ENCODE results near the gene RGS17.
"Not testable (repeated sequence)": the region's sequence is repeated elsewhere in the genome, so short reads cannot be mapped to it uniquely, and the experiment has no call there.

Gene RGS17

DNA sequence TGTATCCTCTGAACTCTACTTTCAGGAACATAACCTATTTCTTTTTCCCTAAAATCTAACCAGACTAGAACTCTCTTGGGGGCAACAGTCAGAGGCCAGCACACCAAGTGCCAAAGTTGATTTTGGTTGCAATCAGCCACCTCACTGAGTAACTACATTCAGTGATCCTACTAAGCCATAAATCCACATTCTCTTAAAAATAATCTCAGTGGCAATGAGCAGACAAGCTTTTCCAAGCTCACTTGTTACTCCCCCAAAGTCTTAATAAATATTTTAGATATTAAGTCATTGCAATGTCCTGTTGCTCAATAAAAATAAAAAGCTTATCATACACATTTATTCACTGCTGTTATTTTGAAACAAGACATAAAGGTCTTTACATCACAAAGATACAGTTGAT lies 9.8 kb downstream of the RGS17 start:
- no peak for DNase-seq

DNA sequence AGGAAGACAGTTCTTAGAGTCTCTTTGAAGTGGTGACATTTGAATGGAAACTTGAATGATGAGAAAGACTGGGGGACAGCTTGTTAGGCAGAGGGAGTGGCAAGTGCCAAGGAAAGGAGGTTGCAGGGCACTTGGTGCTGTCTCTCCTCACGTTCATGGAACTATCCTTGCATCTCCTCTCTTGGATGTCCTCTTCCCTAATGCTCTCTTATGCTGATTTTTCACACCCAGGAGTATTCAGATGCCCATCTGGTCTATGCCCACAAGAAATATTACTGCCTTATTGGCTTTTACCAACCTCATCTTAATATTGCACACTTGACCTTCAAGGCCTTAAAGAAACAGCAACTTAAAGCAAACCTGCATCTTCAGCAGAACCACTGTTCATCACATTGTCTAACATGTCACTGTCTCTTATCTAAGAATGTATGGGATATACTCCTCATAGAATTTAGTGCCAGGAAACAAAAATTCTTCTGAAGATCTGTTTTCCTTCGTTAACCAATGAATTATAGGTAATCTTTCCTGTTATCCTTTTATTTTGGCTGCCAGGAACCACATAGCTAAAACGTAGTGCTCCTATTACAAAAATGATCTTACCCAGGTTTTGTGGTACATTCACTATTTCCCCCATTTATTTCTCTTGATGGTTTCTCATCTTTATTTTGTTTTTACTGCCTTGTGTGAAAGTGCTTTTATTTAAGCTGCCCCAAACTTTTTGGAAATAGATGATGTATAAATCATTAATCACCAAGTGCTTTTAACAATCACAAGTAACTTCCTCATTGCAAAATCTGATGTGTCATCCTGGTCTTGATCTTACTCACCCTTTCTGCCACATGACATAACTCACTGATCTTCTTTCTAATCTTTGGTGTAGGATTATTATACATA lies 12.8 kb downstream of the RGS17 start:
- DNase-seq, result no peak

DNA sequence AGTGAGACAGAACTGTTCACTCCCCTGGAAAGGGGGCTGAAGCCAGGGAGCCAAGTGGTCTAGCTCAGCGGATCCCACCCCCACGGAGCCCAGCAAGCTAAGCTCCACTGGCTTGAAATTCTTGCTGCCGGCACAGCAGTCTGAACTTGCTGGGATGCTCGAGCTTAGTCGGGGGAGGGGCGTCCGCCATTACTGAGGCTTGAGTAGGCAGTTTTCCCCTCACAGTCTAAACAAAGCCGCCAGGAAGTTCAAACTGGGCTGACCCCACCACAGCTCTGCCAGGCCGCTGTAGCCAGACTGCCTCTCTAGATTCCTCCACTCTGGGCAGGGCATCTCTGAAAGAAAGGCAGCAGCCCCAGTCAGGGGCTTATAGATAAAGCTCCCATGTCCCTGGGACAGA lies 20.0 kb downstream of the RGS17 start:
- not testable (repeated sequence) for DNase-seq

DNA sequence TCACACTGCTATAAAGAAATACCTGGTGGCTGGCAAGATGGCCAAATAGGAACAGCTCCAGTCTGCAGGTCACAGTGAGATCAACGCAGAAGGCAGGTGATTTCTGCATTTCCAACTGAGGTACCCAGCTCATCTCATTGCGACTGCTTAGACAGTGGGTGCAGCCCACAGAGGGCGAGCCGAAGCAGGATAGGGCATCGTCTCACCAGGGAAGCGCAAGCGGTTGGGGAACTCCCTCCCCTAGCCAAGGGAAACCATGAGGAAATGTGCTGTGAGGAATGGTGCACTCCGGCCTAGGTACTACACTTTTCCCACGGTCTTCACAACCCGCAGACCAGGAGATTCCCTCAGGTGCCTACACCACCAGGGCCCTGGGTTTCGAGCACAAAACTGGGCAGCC lies 20.5 kb downstream of the RGS17 start:
- not testable (repeated sequence) for DNase-seq

DNA sequence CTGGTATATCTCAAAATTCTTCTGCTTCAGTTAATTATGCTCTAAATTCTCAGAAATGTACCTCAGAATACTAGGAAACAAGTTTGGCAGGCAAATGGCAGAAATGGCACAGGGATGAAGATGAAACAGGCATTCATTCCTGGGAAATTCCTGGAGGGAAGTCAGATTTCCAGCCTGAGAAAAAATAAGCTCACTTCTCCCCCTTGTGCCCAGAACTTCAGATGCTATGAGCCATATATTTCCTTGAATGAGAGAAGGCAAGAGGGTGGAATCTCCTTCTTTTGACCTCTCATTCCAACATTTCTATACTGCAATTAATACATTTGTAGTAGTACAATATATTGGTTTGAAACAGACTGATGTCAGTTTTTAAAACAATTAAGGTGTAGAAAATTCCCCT lies 22.8 kb downstream of the RGS17 start:
- DNase-seq, result no peak

DNA sequence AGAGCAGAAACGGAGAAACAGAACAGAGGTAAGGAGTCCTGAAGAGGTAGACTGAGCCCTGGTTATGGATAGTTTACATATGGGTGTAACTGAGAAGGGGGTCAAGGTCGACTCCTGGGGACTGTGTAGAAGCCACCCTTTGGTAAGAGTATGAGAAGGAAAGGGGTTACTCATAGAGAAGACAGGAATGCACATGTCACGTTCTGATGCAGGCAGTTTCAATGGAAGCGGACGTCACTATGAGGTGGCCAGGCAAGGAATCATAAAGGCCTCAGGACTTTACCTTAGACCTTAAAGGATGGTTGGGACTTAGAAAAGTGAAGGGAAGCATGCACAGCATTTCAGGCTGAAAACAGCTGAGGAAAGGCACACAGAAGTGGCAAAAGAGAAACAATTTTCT lies 25.1 kb downstream of the RGS17 start:
- no peak for DNase-seq

DNA sequence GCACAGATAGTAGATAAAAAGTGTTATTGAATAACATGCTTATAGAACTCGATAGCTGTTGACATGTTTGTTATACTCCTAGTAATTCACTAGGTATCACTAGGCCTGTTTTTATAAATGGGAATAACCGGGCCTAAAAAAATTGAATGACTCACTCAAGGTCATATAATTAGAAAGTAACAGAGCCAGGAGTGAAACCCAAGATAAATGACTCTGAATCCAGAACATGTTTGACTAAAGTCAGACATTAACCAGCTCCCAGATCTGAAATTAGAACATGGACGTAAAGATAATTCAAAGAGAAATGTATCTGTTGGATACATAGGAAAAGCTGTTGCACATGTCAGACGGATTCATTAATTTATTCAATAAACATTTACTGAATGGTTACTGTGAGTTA lies 26.9 kb downstream of the RGS17 start:
- no peak for DNase-seq

DNA sequence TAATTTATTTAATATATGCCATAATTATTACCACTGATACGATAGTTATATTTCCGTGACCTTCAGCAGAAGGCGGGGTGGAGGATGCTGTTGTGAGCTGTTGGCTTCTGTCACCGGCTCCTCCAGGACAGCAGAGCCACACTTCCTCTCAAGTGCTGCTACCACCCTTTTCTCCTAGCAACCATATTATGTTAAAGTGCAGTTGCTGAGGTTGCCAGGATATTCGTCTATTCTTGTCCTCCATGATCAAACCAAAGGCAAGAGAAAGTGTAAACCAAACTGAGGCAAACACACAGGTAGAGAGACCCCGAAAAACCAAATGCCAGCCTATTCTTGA lies 27.8 kb downstream of the RGS17 start:
- no peak for DNase-seq

DNA sequence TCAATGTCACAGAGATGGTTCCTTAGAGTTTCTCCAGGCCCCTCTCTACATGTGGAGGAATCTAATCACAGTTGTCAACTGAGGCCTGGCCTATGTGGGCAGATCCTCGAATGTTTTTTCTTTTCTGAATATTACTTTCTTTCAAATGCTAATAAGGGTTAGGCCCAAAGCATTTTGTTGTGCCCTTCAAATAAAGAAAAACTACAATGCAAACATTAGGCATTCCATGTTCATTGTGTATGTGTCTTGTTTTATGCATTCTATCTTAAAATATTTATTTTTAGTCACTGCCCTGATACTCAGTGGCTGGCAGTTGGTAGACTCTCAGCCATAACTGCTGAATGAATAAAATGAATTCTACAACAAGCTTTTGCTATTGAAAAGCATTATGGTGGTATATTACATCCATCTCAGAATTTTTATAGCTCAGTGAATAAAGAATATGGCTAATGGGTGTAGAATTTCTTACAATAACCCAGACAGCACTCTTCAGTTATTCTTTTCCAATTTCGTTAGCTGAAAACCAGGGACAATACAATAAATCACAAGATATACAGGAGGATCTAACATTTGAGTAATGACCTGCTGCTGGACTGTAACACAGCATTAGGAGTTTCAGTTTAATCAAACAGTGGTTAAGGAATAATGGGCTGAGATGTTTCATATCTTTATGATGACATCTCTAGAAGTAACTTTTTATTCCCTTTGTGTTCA lies 28.3 kb downstream of the RGS17 start:
- no peak for DNase-seq

DNA sequence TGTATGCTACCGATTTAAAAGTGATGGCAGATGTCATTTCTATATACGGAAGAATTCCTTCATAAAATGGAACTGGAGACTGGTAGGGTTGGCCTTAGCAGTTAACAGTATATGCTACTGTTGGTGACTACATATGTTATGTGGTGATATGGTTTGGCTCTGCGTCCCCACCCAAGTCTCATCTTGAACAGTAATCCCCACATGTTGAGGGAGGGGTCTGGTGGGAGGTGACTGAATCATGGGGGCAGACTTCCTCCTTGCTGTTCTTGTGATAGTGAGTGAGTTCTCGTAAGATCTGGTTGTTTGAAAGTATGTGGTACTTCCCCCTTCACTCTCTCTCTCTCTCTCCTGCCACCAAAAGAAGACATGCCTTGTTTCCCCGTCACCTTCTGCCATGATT lies 29.6 kb downstream of the RGS17 start:
- no peak for DNase-seq

DNA sequence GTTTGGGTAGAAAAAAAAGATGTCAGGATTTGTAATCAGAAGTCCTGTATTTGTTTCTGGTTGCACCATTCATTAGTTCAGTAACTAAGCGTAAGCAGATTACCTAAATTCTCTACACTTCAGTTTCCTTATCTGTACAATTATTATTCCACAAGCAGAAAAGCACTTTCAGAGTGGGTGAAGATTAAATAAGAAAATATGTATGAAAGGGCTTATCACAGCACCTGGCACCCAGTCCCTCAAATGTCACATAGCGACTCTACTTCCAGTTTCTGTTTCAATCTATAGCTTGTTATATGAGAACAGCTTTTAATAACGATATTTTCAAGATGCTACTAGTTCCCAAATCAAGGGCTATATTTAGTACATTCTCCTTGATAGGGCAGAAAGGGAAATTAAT lies 31.4 kb downstream of the RGS17 start:
- no peak for DNase-seq

DNA sequence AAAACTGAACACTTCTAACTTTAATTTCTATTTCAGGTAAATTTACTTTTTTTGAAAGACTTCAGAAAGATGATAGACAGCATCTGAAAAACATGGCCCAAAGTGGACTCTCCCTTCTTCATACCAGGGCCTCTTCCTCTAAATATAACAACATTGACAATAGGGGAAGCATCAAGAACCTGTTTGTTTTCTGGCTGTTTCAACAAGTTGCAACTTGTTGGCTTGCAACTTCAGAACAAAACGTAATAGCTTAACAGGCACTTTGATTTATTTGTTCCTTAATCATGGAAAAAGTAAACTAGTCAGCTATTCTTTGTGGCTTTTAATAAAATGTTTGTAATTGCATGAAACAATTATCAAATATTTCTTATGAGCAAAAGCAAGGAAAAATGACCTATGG lies 34.3 kb downstream of the RGS17 start:
- DNase-seq, result no peak

DNA sequence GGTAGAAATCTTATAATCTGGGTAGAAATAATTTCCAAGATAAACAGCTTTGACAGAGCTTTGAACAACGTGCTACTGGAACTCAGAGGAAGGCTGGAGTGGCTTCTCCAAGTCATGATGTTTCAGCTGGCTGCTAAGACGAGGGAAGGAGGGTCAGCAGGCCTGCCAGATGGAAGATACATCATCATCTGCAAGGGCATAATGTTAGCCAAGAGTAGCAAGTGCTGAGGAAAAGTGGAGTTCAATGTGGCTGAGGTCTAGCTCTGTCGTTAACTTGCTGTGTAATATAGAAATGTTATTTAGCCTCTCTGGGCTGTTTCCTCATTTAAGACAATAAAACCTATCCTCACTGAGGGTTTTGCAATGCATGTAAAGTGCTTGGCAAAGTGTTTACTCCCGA lies 35.1 kb downstream of the RGS17 start:
- no peak for DNase-seq

DNA sequence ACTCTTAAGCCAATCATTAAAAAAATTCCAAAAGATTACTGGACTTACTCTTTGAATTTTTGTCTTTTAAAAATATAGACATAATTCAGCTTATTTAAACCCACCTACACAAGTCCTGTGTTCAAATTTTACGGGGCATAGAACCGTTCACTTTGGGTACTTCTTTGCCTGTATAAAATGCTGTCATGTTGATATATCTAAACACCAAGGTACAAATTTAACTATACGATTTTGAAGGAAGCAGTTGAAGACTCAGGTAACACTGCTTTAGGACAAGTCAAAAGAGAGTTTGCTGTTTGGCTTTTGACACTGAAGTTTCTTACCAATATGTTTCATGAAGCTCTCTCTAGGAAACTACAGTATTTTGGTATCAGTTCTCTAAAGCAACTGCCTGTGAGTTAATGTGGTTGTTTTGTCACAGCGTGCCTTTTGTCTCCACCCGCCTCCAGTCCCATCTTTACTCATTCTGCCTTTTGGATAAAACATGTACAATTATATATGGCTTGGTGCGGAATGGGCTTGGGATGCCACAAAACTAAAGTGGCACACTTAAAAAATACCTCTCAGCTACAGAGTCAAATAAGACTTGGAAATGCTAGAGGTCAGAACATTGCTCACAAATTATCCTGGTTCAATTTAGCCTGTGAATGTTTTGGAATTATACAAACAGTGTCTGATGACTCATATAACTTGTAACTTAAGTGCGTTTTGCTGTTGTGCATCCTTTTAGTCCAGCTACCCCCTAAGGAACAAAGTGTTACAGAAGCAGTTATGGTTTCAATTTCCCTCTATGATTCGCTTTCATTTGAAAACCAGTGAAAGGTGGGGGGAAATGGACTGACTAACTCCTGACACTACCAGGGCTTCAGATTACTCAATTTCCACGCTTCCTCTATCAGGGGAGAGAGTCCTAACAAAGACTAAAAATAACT lies 38.7 kb downstream of the RGS17 start:
- DNase-seq, result no peak

DNA sequence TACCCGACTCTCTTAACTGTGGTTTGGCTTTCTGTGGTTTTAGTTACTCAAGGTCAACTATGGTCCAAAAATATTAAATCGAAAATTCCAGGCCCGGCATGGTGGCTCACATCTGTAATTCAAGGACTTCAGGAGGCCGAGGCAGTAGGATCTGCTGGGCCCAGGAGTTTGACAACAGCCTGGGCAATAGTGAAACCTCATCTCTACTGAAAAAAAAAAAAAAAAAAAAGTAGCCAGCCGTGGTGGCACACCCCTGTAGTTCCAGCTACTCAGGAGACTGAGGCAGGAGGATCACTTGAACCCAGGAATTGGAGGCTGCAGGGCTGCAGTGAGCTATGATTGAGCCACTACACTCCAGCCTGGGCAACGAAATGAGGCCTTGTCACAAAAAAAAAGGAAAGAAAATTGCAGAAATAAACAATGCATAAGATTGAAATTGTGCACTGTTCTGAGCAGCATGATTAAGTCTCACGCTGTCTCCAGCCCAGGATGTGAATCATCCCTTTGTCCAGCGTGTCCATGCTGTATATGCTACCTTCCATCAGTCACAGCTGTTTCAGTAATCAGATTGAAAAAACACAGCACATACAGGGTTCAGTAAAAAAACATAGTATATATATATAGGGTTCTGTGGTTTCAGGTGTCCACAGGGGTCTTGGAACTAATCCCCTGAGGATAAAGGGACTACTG lies 40.7 kb downstream of the RGS17 start:
- DNase-seq, result no peak

DNA sequence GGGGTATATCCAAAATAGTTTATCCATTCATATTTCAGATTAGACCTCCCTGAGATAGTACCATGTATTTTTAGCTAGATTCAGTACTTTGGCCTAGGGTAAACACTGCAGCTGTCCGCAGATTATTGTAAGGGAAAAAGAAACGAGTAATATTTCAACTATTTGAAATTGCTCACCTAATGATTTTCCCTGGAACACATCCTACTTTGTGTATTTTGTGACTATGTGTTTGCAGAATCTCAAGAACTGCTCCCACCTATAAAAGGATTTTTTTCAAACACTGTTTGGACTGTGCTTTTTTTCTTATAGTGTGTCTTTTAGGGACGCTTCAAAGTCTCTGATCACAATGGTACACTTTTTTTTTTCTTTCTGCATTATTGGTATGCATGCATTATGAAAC lies 42.3 kb downstream of the RGS17 start:
- no peak for DNase-seq

DNA sequence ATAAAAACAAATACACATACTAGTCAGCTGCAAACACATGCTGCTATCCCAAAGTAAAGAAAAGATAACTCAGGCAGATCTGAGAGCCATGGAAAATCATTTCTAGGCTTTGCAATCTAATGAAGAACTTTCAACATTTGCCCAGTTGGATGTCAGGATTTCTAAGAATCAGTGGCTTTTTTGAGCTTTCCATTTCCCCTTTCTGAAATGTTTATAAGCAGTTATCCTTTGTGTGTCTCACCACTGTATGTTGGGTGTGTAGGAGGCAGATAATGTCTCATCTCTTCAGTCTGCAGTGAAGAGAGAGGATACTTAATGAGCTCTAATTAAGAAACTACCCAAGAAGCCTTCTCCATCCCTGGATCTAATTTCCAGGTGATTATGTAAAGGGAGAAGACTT lies 43.6 kb downstream of the RGS17 start:
- DNase-seq, result no peak

DNA sequence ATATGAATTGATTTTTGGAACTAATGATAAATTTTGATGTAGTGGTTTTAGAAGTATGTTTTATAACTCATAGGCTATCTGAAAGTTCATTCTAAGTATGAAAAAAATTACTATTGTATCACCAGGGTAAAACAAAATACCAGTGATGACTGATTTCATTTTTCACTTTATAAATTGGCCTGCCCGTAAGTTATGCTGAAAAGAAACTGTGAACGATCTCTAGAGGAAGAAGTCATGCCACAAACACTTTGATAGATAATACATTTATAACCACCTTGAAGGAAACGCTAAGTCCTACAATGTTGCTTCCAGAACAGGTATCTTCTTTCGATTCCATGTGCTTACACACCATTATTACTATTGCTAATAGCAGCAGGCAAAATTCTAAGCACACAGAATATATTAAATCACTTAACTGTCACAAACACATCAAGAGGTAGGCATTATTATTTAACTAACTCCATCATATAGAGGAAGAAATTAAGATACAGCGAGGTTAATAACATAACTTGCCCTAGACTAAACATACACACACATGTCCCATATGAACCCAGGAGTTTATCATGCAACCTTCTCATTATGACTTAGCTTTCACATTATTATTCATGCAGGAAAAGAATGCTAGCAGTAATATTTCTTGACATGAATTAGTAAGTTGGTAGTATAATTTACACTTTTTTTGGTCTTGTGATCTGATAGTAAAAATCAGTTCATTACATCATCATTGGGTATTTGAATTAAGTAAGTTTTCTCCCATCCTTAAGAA lies 44.7 kb downstream of the RGS17 start:
- no peak for DNase-seq

DNA sequence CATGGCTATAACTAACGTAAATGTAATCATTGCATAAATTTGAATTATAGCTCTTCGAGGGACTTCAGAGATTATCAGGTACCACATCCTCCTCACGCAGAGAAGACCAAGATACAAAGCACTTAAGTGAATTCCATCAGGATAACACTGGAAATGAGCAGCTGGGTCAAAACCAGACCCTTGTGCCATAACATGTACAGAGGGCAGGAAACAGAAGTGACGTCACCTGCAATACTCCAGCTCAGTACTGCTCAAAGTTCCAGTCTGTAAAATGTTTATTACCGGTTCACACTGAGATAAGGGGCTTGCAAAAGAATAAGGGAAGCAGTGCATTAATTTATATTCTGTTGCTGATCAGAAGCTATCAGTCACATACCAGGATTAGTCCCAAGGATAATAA lies 45.8 kb downstream of the RGS17 start:
- no peak for DNase-seq

DNA sequence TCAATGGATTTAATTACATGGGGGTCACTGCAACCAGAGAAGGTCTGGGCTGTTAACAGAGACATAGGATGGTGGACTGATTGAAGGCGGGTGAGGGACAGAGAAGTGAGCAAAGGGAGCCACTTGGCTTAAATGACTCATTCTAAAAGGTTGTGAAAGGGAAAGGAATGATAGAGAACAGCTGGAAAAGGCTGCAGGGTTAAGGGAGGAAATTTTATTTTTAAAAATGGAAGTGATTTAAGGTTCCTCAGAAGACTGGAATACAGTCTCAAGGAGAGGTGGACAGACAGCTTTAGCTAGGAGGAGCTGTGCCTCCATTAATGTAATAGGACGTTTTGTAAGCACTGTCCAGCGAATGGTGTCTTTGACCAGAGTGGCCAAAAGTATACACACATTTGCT lies 46.7 kb downstream of the RGS17 start:
- DNase-seq, result no peak

DNA sequence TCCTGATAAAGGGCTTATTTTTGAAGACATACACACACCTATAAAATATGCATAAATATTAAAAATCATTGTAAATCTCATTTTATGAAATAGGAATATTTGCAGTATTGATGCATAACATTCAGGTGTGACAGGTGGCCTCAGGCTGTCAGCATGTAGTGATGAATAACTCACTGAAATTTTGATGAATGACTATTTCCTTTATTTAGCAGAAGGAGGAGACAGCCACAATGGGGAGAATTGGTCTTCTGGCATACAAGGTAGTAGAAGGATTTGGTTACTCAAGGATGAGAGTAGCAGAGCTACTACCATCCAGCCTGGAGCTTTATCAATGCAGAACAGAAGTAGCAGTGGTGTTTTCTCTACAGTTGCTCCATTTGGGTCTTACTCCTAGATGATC lies 47.2 kb downstream of the RGS17 start:
- no peak for DNase-seq

DNA sequence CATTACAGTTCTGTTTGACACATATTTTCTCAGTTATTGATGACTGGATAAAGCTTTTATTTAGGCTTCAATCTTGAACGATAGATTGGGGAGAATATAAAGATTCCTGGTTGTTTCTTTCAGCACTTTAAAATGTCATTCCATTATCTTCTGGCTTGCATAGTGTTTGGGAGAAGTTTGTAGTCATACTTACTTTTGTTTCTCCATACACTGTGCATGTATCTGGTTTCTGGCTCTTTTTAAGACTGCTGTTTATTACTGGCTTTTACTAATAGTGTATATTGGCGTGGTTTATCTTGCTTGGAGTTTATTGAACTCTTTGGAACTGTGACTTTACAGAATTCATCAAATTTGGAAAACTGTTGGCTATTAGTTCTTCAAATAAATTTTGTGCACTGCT lies 49.2 kb downstream of the RGS17 start:
- DNase-seq, result no peak

Data from activated gamma-delta T cell treated with Interleukin-2 at 50 U/mL for 16 hours (primary cell).